HCT116 (cell line): ENCODE measurements around the gene CCNC. TPM values are rescaled to one million over a fixed set of nuclear protein-coding genes. Genes with fewer than 3 reads are reported as not detected.

ENCODE experiments used
- ATAC-seq: fragments of 200-7000 bp; cut with Tn5 transposase; 2 replicates; pipeline ENCODE4 v1.9.1; 2020; ENCODE audit warnings: mild to moderate bottlenecking, moderate library complexity
- BruUV-seq: library from RNA; stranded (reverse); fragments of 400-500 nt; replicated peaks from 2 replicates; lab custom pipeline; 2021; lab: Mats Ljungman, UMichigan
- CTCF ChIA-PET: fragments of 300-600 bp; sonication (Branson Sonifier 250); formaldehyde crosslinking; loops from one replicate; lab custom pipeline; 2021; ENCODE audit warnings: antibody characterized with exemption; lab: Charles Lee
- POLR2A ChIA-PET: fragments of 300-600, 350-600 bp; sonication (Branson Sonifier 250); formaldehyde crosslinking; loops from one replicate; lab custom pipeline; 2021; ENCODE audit warnings: antibody characterized with exemption; lab: Charles Lee
- RAD21 ChIA-PET, 2 experiments: fragments of 300-600 bp; sonication (Branson Sonifier 250); formaldehyde crosslinking; loops; one replicate each; lab custom pipeline; 2023; ENCODE audit warnings: low total read pairs in 2 of 2; ENCODE audit not compliant: uncharacterized antibody in 2 of 2, unreplicated experiment in 2 of 2, low non-redundant PET in 1 of 2; lab: Charles Lee
- DNase-seq: peaks from one replicate; pipeline ENCODE4 v3.0.0-alpha.2; 2010; ENCODE audit warnings: low read depth, low spot score
- H2AFZ ChIP-seq: fragments of 200-600 bp; shearing (Covaris generic), sonication (generic); 2 replicates; pipeline ENCODE4 v1.6.1; 2017; ENCODE audit warnings: low read depth, mixed run types, mixed read lengths, antibody characterized with exemption, low read length; ENCODE audit not compliant: poor library complexity, severe bottlenecking
- H3K27ac ChIP-seq: 2 replicates; pipeline ENCODE4 v1.5.1; 2012; ENCODE audit warnings: low read depth, low read length
- H3K27me3 ChIP-seq: fragments of 200-600 bp; sonication (generic); 2 replicates; pipeline ENCODE4 v1.6.1; 2016; ENCODE audit warnings: mixed run types, low read length, mixed read lengths; ENCODE audit not compliant: insufficient read depth
- H3K36me3 ChIP-seq, 2 experiments: fragments of 200-500 bp in 1 of 2; fragments of 200-600 bp in 1 of 2; sonication (Bioruptor generic) in 1 of 2; sonication (generic) in 1 of 2; 2 replicates each; pipeline versions ENCODE4 v1.5.1 to v1.6.1; 2014 to 2016; ENCODE audit warnings: low read length in 2 of 2, inconsistent platforms in 1 of 2, mixed read lengths in 1 of 2, mixed run types in 1 of 2; ENCODE audit not compliant: insufficient read depth in 2 of 2, control insufficient read depth in 1 of 2
- H3K4me1 ChIP-seq, 2 experiments: fragments of 200-600 bp in 1 of 2; sonication (generic) in 1 of 2; 2 replicates each; pipeline versions ENCODE4 v1.5.1 to v1.6.1; 2012 to 2017; ENCODE audit warnings: low read length in 2 of 2, inconsistent platforms in 1 of 2, mild to moderate bottlenecking in 1 of 2, mixed read lengths in 1 of 2, mixed run types in 1 of 2, moderate library complexity in 1 of 2; ENCODE audit not compliant: insufficient read depth in 2 of 2, control insufficient read depth in 1 of 2
- H3K4me2 ChIP-seq: fragments of 200-600 bp; sonication (generic); 2 replicates; pipeline ENCODE4 v1.6.1; 2017; ENCODE audit warnings: mixed run types, low read length, mixed read lengths
- H3K4me3 ChIP-seq, 2 experiments: fragments of 200-600 bp in 1 of 2; sonication (generic) in 1 of 2; replicated peaks in 1 of 2; 2 replicates each; pipeline ENCODE4 v1.5.1; 2011 to 2016; ENCODE audit warnings: low read length in 2 of 2, control low read depth in 1 of 2, low read depth in 1 of 2, mild to moderate bottlenecking in 1 of 2, mixed read lengths in 1 of 2, mixed run types in 1 of 2
- H3K79me2 ChIP-seq: fragments of 200-600 bp; sonication (generic); 2 replicates; pipeline ENCODE4 v1.6.1; 2017; ENCODE audit warnings: mild to moderate bottlenecking, mixed run types, low read length, moderate library complexity, mixed read lengths; ENCODE audit not compliant: insufficient read depth
- H3K9ac ChIP-seq: fragments of 200-600 bp; sonication (generic); 2 replicates; pipeline ENCODE4 v1.6.1; 2016; ENCODE audit warnings: low read length, mixed read lengths
- H3K9me2 ChIP-seq: fragments of 200-600 bp; sonication (generic), shearing (Covaris generic); 2 replicates; pipeline ENCODE4 v1.6.1; 2017; ENCODE audit warnings: mixed run types, mild to moderate bottlenecking, moderate library complexity; ENCODE audit not compliant: insufficient read depth
- H3K9me3 ChIP-seq, 2 experiments: fragments of 200-500 bp in 1 of 2; fragments of 200-600 bp in 1 of 2; sonication (Bioruptor generic) in 1 of 2; sonication (generic) in 1 of 2; 2 replicates each; pipeline ENCODE4 v1.6.1; 2014 to 2017; ENCODE audit warnings: low read length in 2 of 2, mixed read lengths in 2 of 2, inconsistent platforms in 1 of 2, low read depth in 1 of 2, mild to moderate bottlenecking in 1 of 2, mixed run types in 1 of 2, moderate library complexity in 1 of 2; ENCODE audit not compliant: control insufficient read depth in 1 of 2, insufficient read depth in 1 of 2
- H4K20me1 ChIP-seq: fragments of 200-600 bp; sonication (generic), shearing (Covaris generic); 2 replicates; pipeline ENCODE4 v1.6.1; 2017; ENCODE audit warnings: mixed run types, mild to moderate bottlenecking, moderate library complexity; ENCODE audit not compliant: insufficient read depth
- CEBPB ChIP-seq: IDR thresholded peaks from 2 replicates; pipeline ENCODE4 v1.6.1; 2012; ENCODE audit warnings: low read depth
- EGR1 ChIP-seq: IDR thresholded peaks from 2 replicates; pipeline ENCODE4 v1.6.1; 2012; ENCODE audit warnings: low read depth
- EZH2phosphoT487 ChIP-seq: fragments of 200-600 bp; IDR thresholded peaks from 2 replicates; pipeline ENCODE4 v1.6.1; 2018; ENCODE audit warnings: antibody characterized with exemption, borderline replicate concordance
- TCF7L2 ChIP-seq: IDR thresholded peaks from 2 replicates; pipeline ENCODE4 v1.7.0; 2011; ENCODE audit warnings: borderline replicate concordance, inconsistent platforms; ENCODE audit not compliant: insufficient read depth, insufficient read length; ENCODE audit errors: extremely low read depth
- ZBTB33 ChIP-seq: IDR thresholded peaks from 2 replicates; pipeline ENCODE4 v1.6.1; 2011; ENCODE audit warnings: mild to moderate bottlenecking, low read length, moderate library complexity; ENCODE audit not compliant: insufficient replicate concordance; ENCODE audit errors: extremely low read depth
- intact Hi-C: fragments of 100-400 bp; cut with micrococcal nuclease; formaldehyde crosslinking; loops from 2 replicates; pipeline ENCODE4 v1.10.0; 2022
- total RNA-seq: library from RNA; stranded (reverse); gene quantifications from one replicate; pipeline ENCODE4 v1.2.1, GENCODE V29; 2021; ENCODE audit not compliant: unreplicated experiment
- TF ChIP-seq, protein P1 (sequence below): IDR thresholded peaks from 2 replicates; pipeline ENCODE4 v1.6.1; 2012
- TF ChIP-seq, protein P2 (sequence below): IDR thresholded peaks from 2 replicates; pipeline ENCODE4 v1.6.1; 2012

Gene CCNC
- total RNA-seq, 1 experiment from 2014 or later, result 78.5 TPM

- CTCF ChIA-PET, result no interaction called here
- H3K4me1 ChIP-seq, result no peaks in the 10 kb centered on the region
- no peak overlapping the region for H2AFZ ChIP-seq
- H3K9ac ChIP-seq, result no peak overlapping the region
- no peaks in the 10 kb centered on the region for H3K9me3 ChIP-seq
- intact Hi-C loops, result no loop called here
- no TSS peak for BruUV-seq
- no peak overlapping the region for H3K4me2 ChIP-seq
- H3K36me3 ChIP-seq, result no peaks in the 10 kb centered on the region
- no peak overlapping the region for H3K27ac ChIP-seq
- RAD21 ChIA-PET, result no interaction called here
- DNase-seq (no peak), ATAC-seq (no peak)
- H3K27me3 ChIP-seq, result no peaks in the 10 kb centered on the region
- TF ChIP-seq ZBTB33 (no peak), CEBPB (no peak), EGR1 (no peak), TCF7L2 (no peak), EZH2phosphoT487 (no peak)
- TF ChIP-seq, protein P1, sequence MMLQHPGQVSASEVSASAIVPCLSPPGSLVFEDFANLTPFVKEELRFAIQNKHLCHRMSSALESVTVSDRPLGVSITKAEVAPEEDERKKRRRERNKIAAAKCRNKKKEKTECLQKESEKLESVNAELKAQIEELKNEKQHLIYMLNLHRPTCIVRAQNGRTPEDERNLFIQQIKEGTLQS, result no peak
- TF ChIP-seq, protein P2, sequence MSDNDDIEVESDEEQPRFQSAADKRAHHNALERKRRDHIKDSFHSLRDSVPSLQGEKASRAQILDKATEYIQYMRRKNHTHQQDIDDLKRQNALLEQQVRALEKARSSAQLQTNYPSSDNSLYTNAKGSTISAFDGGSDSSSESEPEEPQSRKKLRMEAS, result no peak
- POLR2A ChIA-PET, result no interaction called here
- H4K20me1 ChIP-seq, result no peaks in the 10 kb centered on the region
- H3K4me3 ChIP-seq, result no peak overlapping the region
- no peaks in the 10 kb centered on the region for H3K79me2 ChIP-seq
- H3K9me2 ChIP-seq, result no peaks in the 10 kb centered on the region
Measured at GRCh38 chr6:99609905-99610489, 41.5 kb upstream of the CCNC start.
